ENCODE data around the gene RPP30. TPM values are rescaled to one million over a fixed set of nuclear protein-coding genes. Genes with fewer than 3 reads are reported as not detected.

Gene RPP30
- total RNA-seq, 8 experiments from 2014 or later, result 28.1 to 50.3 (median 33.3) TPM

DNA sequence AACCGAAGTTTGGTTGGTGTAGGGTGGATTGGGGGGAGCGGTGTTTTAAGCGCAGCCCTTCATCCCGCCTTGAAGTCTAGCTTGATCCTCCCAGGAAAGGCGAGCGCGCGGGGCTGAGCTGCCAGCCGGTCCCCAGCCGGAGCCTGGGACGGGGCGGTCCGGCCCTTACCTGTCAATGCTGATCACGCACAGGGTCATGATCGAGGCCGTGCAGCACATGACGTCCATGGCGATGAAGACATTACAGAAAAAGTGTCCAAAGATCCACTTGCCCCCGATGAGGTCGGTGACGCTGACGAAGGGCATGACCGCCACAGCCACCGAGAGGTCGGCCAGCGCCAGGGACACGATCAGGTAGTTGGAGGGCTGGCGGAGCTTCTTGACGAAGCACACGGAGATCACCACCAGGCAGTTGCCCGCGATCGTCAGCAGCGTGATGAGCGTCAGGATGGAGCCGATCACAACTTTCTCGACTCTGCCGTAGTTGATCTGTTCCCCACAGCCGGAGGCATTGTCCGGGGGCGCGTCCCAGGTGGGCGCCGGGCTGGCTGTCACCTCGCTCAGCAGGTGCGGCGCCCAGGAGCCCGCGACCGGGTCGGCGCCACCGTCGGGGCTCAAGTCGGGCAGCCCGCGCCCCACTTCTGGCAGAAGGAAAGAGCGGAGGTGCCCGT is 14.7 kb upstream of the RPP30 start:
- Histone ChIP-seq H3K27ac (no peak overlapping the region), H3K4me3 (peak overlapping the region; percentile 53 to 88 (median 68)), H3K4me1 (replicated peaks in 1 of 2) (no peaks in the 10 kb centered on the region)
- peak in 4 of 8 experiments; percentile 2 to 19 (median 16) for ATAC-seq (replicated peaks in 6 of 8)
- in situ Hi-C loops (cut with MboI; ENCODE audit: low pct_unique_long_range_greater_than_20kb in 2 of 9, low sequenced_read_pairs in 9 of 9, unreplicated experiment in 9 of 9), result loop anchor here in 3 of 9 experiments (25.0 kb wide), 3 partner anchors 95 to 1070 kb away; no protein-coding TSS in a partner anchor
- 0 to 20% (median 8%) methylated on average over 1 to 27 of the region's 59 CpGs; no CpG with 5 or more reads in 4 of the 10 experiments for WGBS, 10 experiments

- 3 to 20% (median 5%) methylated on average over 1 to 6 of the region's 104 CpGs; no CpG with 5 or more reads in 7 of the 10 experiments for WGBS, 10 experiments
- H3K4me1 ChIP-seq (replicated peaks in 1 of 2), result no peaks in the 10 kb centered on the region
- peak within 1 kb of the TSS; percentile 53 to 88 (median 68) for H3K4me3 ChIP-seq
- in situ Hi-C loops (cut with MboI; ENCODE audit: low pct_unique_long_range_greater_than_20kb in 2 of 9, low sequenced_read_pairs in 9 of 9, unreplicated experiment in 9 of 9), result loop anchor here in 3 of 9 experiments (25.0 kb wide), 3 partner anchors 96 to 1071 kb away; no protein-coding TSS in a partner anchor
- peak; percentile 86 to 95 (median 92) for ATAC-seq (replicated peaks in 6 of 8)
- no peak within 1 kb of the TSS for H3K27ac ChIP-seq
Observed at GRCh38 chr10:90857635-90858460, 13.9 kb upstream of the RPP30 start, which contains the start of gene HTR7. TSS of gene HTR7 (minus strand) at chr10:90858039. CDS start at chr10:90857671, 368 bp downstream.

DNA sequence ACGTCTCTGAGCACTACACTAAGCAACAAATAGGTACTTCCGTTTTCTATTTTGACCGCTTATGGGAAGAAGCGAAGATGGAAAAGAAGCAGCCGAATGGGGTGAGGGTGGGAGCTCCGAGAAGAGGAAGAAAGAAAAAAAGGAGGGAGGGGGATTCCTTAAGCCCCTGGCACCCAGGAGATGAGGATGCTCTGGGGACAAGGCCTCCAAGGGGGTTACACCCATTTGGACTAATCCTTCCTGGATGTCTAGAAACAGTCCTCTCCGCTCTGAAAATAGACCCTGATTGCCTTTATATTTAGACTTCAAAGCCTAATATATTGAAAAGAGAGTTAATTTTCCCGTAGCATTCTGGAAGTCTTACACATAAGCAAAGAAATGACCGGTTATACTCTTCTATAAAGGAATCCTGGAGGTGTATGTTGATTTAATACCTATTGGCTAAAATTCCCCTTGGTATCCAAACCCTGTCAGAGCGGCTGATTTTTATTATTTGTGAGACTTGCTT is 13.3 kb upstream of the RPP30 start:
- no peaks in the 10 kb centered on the region for H3K4me1 ChIP-seq (replicated peaks in 1 of 2)
- ATAC-seq (replicated peaks in 6 of 8), result no peak
- H3K27ac ChIP-seq, result no peak overlapping the region
- in situ Hi-C loops (cut with MboI; ENCODE audit: low pct_unique_long_range_greater_than_20kb in 2 of 9, low sequenced_read_pairs in 9 of 9, unreplicated experiment in 9 of 9), result loop anchor here in 3 of 9 experiments (25.0 kb wide), 3 partner anchors 96 to 1071 kb away; no protein-coding TSS in a partner anchor
- H3K4me3 ChIP-seq, result peak overlapping the region; percentile 53 to 88 (median 68)
- WGBS, 10 experiments, result 17 to 100% (median 48%) methylated on average over 1 to 9 of the region's 10 CpGs

- no peak overlapping the region for H3K27ac ChIP-seq
- peak in 1 of 8 experiments; percentile 2 for ATAC-seq (replicated peaks in 6 of 8)
- H3K4me3 ChIP-seq, result no peak overlapping the region
- in situ Hi-C loops (cut with MboI; ENCODE audit: low pct_unique_long_range_greater_than_20kb in 2 of 9, low sequenced_read_pairs in 9 of 9, unreplicated experiment in 9 of 9), result loop anchor here in 3 of 9 experiments (25.0 kb wide), 3 partner anchors 97 to 1072 kb away; no protein-coding TSS in a partner anchor
- H3K4me1 ChIP-seq (replicated peaks in 1 of 2), result no peaks in the 10 kb centered on the region
- WGBS, 10 experiments, result 33 to 100% (median 96%) methylated on average over 2 to 5 of the region's 5 CpGs
Observed at GRCh38 chr10:90859321-90859751, 12.4 kb upstream of the RPP30 start.

DNA sequence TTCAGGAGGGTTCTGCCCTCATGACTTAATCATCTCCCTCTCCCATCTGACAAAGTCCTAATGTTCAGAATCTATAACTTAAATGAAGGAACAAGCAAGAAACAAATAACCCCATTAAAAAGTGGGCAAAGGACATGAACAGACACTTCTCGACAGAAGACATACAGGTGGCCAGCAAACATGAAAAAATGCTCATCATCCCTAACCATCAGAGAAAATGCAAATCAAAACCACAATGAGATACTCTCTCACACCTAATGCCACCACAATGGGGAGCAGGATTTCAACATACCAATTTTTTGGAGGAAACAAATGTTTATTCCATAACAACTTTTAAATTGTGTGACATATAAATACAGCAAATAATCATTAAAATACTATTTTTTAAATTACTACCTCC is 11.0 kb upstream of the RPP30 start:
- Histone ChIP-seq H3K27ac (no peak overlapping the region), H3K4me1 (replicated peaks in 1 of 2) (no peaks in the 10 kb centered on the region), H3K4me3 (no peak overlapping the region)
- no peak for ATAC-seq (replicated peaks in 6 of 8)
- in situ Hi-C loops (cut with MboI; ENCODE audit: low pct_unique_long_range_greater_than_20kb in 2 of 9, low sequenced_read_pairs in 9 of 9, unreplicated experiment in 9 of 9), result loop anchor here in 5 of 9 experiments (10.0 to 25.0 kb wide), 5 partner anchors 96 to 1073 kb away; no protein-coding TSS in a partner anchor
- WGBS, 10 experiments, result 25 to 100% (median 100%) methylated on average over 1 of the region's 1 CpG; no CpG with 5 or more reads in 4 of the 10 experiments

DNA sequence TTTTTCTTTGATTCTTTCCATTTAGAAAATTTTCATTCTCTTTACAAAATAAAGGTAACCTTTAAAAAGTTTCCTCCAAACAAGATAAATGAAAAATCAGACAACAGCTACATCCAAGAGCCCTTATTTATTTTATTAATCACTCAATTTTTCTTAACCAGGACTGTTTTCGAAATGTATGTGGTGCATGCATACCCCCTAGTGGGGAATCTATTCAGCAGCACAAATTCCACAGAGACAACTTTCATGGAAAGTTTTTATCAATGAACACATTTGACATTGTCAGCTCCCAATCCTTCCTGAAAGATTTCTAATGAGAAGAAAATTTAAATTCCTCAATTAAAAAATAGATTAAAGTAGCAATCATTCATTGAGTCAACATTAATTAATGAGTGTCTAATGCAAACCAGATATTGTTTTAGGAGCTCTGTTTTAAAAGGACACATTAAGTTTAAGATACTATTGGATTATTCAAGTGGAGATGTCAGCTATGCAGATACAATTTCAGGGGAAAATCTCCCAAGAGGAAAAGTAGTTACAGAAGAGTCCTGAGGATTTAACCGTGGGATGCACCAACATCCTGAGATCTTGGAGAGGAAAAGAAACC is 8.8 kb upstream of the RPP30 start:
- no peak overlapping the region for H3K4me3 ChIP-seq
- H3K27ac ChIP-seq, result no peak overlapping the region
- WGBS, 10 experiments, result 5 to 62% (median 26%) methylated on average over 1 to 2 of the region's 2 CpGs; no CpG with 5 or more reads in 1 of the 10 experiments
- in situ Hi-C loops (cut with MboI; ENCODE audit: low pct_unique_long_range_greater_than_20kb in 2 of 9, low sequenced_read_pairs in 9 of 9, unreplicated experiment in 9 of 9), result loop anchor here in 5 of 9 experiments (10.0 to 25.0 kb wide), 5 partner anchors 98 to 1076 kb away; no protein-coding TSS in a partner anchor
- ATAC-seq (replicated peaks in 6 of 8), result peak in 1 of 8 experiments; percentile 20
- no peaks in the 10 kb centered on the region for H3K4me1 ChIP-seq (replicated peaks in 1 of 2)

DNA sequence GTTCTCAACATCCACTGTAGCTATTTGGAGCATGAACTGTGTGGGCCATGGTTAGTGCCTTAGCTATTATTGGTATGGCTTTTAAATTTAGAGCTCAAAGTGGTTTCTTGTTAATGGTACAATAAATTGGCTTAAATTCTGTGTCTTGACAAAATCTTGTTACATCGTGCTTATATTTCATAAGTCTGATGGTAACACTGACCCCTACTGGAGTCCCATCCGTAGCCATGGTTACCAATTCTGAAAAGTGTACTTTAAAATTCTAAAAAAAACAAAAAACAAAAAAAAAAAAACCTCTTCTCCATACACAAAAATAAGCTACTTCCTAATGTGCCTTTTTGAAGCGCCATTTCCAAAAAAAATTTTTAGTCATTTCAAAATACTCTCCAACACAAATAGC is 6.4 kb upstream of the RPP30 start:
- Histone ChIP-seq H3K4me3 (no peak overlapping the region), H3K27ac (no peak overlapping the region), H3K4me1 (replicated peaks in 1 of 2) (no peaks in the 10 kb centered on the region)
- ATAC-seq (replicated peaks in 6 of 8), result peak in 1 of 8 experiments; percentile 18
- 14 to 85% (median 60%) methylated on average over 1 to 3 of the region's 3 CpGs; no CpG with 5 or more reads in 1 of the 10 experiments for WGBS, 10 experiments
- in situ Hi-C loops (cut with MboI; ENCODE audit: low pct_unique_long_range_greater_than_20kb in 2 of 9, low sequenced_read_pairs in 9 of 9, unreplicated experiment in 9 of 9), result loop anchor here in 5 of 9 experiments (10.0 to 25.0 kb wide), 5 partner anchors 101 to 1078 kb away; no protein-coding TSS in a partner anchor

GRCh38 chr10:90866050-90866598 is 5.7 kb upstream of the RPP30 start:
- ATAC-seq (replicated peaks in 6 of 8), result no peak
- WGBS, 10 experiments, result 63 to 100% (median 80%) methylated on average over 1 to 4 of the region's 4 CpGs
- Histone ChIP-seq H3K27ac (no peak overlapping the region), H3K4me1 (replicated peaks in 1 of 2) (no peaks in the 10 kb centered on the region), H3K4me3 (no peak overlapping the region)
- in situ Hi-C loops (cut with MboI; ENCODE audit: low pct_unique_long_range_greater_than_20kb in 2 of 9, low sequenced_read_pairs in 9 of 9, unreplicated experiment in 9 of 9), result loop anchor here in 5 of 9 experiments (10.0 to 25.0 kb wide), 5 partner anchors 101 to 1079 kb away; no protein-coding TSS in a partner anchor

- peak; percentile 63 to 86 (median 80) for ATAC-seq (replicated peaks in 6 of 8)
- 0 to 48% (median 10%) methylated on average over 1 to 14 of the region's 14 CpGs; no CpG with 5 or more reads in 1 of the 10 experiments for WGBS, 10 experiments
- Histone ChIP-seq H3K27ac (no peak overlapping the region), H3K4me3 (peak overlapping the region; percentile 59 to 93 (median 75)), H3K4me1 (replicated peaks in 1 of 2) (peaks cover 4 to 7% of the 10 kb centered on the region in 2 donors)
- in situ Hi-C loops (cut with MboI; ENCODE audit: low pct_unique_long_range_greater_than_20kb in 2 of 9, low sequenced_read_pairs in 9 of 9, unreplicated experiment in 9 of 9), result loop anchor here in 3 of 9 experiments (25.0 kb wide), 3 partner anchors 109 to 1084 kb away; no protein-coding TSS in a partner anchor
Observed at GRCh38 chr10:90871279-90871765, 452 bp upstream of the RPP30 start.

DNA sequence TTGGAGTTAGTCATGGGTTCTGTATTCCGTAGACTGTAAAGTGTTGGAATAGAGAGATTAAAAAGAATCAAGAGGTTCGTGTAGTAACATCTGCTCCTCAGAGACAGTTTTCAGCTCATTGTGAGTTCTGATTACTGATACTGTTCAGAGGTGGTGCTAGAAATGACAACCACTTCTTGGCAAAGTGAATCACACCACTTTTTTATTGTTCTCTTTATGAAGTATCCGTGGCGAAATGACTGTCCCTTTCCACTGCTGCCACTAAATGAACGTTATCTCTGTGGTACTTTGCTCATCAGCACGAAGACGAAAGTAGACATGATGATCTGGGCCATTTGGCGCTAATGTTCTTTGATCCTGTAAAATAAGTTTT is 860 bp downstream of the RPP30 start:
- in situ Hi-C loops (cut with MboI; ENCODE audit: low pct_unique_long_range_greater_than_20kb in 2 of 9, low sequenced_read_pairs in 9 of 9, unreplicated experiment in 9 of 9), result loop anchor here in 3 of 9 experiments (25.0 kb wide), 3 partner anchors 110 to 1085 kb away; no protein-coding TSS in a partner anchor
- peak overlapping the region; percentile 59 to 93 (median 75) for H3K4me3 ChIP-seq
- no peak for ATAC-seq (replicated peaks in 6 of 8)
- peaks cover 4 to 7% of the 10 kb centered on the region in 2 donors for H3K4me1 ChIP-seq (replicated peaks in 1 of 2)
- WGBS, 10 experiments, result 4 to 58% (median 31%) methylated on average over 2 to 8 of the region's 8 CpGs; no CpG with 5 or more reads in 1 of the 10 experiments
- H3K27ac ChIP-seq, result no peak overlapping the region

GRCh38 chr10:90879062-90879461 is 7.3 kb downstream of the RPP30 start:
- WGBS, 10 experiments, result 79 to 100% (median 100%) methylated on average over 1 to 2 of the region's 2 CpGs; no CpG with 5 or more reads in 1 of the 10 experiments
- in situ Hi-C loops (cut with MboI; ENCODE audit: low pct_unique_long_range_greater_than_20kb in 2 of 9, low sequenced_read_pairs in 9 of 9, unreplicated experiment in 9 of 9), result no loop called here

More at GRCh38 chr10:90879062-90879461, 7.3 kb downstream of the RPP30 start:
- Histone ChIP-seq H3K27ac (no peak overlapping the region), H3K4me1 (replicated peaks in 1 of 2) (no peaks in the 10 kb centered on the region), H3K4me3 (no peak overlapping the region)
- ATAC-seq (replicated peaks in 6 of 8), result no peak

Data from motor neuron (in vitro differentiated cells).